GM10266 (cell line): ENCODE data around the gene LGR4.

ENCODE experiments used
- DNase-seq: peaks from one replicate; pipeline ENCODE4 v3.0.0; 2012; ENCODE audit errors: extremely low spot score
- TF ChIP-seq, protein P1 (sequence below): IDR thresholded peaks from 2 replicates; pipeline ENCODE4 v1.5.1; 2012; ENCODE audit warnings: mild to moderate bottlenecking, low read depth; ENCODE audit not compliant: control insufficient read depth, insufficient read depth; ENCODE audit errors: missing control alignments

LGR4 gene

DNA sequence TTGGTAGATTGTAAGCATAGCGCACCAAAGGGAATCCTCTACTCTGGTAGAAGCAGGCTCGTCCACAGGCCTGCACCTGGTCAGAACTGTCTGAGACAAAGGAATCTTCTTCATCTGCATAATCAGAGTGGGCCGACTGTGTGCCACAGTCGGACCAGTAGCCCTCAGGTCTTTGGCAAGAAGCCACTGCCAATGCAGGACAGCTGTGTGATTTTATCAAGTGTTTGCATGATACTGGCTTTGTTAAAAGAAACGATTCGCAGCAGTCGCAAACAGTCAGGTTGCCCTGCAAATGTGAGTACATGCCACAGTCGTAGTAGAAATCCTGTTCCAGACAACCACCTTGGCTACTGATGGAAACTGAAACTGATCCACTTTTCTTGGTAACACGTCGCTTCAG lies 104.7 kb downstream of the LGR4 start:
- DNase-seq, result no peak
- TF ChIP-seq, protein P1, sequence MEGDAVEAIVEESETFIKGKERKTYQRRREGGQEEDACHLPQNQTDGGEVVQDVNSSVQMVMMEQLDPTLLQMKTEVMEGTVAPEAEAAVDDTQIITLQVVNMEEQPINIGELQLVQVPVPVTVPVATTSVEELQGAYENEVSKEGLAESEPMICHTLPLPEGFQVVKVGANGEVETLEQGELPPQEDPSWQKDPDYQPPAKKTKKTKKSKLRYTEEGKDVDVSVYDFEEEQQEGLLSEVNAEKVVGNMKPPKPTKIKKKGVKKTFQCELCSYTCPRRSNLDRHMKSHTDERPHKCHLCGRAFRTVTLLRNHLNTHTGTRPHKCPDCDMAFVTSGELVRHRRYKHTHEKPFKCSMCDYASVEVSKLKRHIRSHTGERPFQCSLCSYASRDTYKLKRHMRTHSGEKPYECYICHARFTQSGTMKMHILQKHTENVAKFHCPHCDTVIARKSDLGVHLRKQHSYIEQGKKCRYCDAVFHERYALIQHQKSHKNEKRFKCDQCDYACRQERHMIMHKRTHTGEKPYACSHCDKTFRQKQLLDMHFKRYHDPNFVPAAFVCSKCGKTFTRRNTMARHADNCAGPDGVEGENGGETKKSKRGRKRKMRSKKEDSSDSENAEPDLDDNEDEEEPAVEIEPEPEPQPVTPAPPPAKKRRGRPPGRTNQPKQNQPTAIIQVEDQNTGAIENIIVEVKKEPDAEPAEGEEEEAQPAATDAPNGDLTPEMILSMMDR, result no peak

DNA sequence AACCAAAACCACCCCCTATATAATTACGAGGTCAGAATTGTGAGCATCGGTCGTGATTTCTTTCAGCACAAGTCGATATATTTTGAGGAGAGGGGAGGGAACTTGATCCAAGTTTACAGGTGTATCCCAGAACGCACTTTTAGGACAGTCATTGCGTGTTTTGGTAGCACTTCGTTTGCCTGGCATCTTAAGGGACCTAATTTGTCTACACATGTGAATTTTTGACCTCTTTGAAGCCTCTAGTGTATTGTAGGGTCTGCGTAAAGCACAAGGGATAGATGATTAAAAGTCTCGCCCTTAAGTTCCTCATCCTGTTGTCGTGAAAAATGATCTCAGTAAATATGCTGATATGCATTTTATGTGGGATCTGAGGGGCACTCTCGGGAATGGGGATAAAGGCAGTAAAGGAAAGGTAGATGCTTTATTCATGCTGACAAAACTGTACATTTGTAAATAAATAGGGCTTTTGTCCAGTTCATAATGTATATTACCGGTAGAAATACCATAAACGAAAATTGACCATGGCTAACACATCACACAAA lies 108.9 kb downstream of the LGR4 start:
- DNase-seq, result no peak
- TF ChIP-seq, protein P1, result no peak

- TF ChIP-seq, protein P1, result no peak
These were observed 109.6 kb downstream of the LGR4 start, which contains the start of gene CCDC34 for GRCh38 chr11:27362749-27363575. TSS of gene CCDC34 (minus strand) at chr11:27363215. CDS start at chr11:27363194, 21 bp downstream.

GRCh38 chr11:27361649-27362431 lies 110.8 kb downstream of the LGR4 start:
- TF ChIP-seq, protein P1, result no peak

More at GRCh38 chr11:27362749-27363575, 109.6 kb downstream of the LGR4 start, which contains the start of gene CCDC34:
- peak; percentile 94 for DNase-seq

DNA sequence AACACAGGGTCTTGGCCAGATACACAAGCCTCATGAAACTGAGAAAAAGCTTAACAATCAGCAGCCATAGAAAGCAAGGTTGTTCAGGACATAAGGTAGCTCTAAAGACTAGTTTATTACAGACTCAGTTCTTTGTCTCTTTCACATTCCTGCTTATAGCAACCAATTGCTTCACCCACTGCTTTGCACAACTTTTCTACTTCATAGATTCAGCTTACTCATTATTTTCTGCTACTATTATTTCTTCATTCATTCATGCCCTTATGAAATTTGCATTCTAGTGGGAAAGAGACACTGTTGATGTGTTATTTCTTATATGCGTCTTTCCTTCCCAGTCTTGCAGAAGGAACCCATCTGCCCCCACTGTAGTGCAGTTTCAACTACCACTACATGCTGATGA lies 114.3 kb downstream of the LGR4 start:
- TF ChIP-seq, protein P1, result no peak
- no peak for DNase-seq

More at GRCh38 chr11:27361649-27362431, 110.8 kb downstream of the LGR4 start:
- DNase-seq, result no peak

DNA sequence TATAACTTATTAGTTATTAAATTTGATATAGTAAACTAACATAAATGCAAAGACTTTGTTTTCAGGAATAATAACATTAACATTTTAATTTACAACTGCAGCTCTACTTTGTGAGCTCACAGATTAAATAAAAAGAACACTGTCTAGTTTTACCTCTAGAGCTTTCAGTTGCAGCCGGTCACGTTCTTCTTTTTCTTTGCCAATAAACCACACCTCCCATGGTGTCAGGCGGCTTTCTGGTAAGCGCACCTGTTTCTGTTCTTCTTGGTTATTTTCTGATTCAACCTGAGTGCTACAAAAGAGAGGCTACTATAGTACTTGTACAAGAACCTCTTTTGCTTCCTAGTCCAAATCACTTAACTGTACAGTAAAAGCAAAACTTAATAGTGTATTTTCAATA lies 115.3 kb downstream of the LGR4 start:
- TF ChIP-seq, protein P1, result no peak
- no peak for DNase-seq
